Amniotic stem cell (primary cell): ENCODE data around the gene SKP1.
A peak's percentile ranks its signal among the peaks of the same experiment; 100 is the strongest.

Source experiments
- DNase-seq: peaks from one replicate; lab custom pipeline; 2025; lab: John Stamatoyannopoulos, UW

The SKP1 gene

GRCh38 chr5:134130239-134130945, 46.4 kb downstream of the SKP1 start:
- no peak for DNase-seq

- DNase-seq, result no peak
Observed at GRCh38 chr5:134129411-134130238, 47.1 kb downstream of the SKP1 start.

- DNase-seq, result no peak
Observed at GRCh38 chr5:134128648-134128995, 48.1 kb downstream of the SKP1 start.

GRCh38 chr5:134127988-134128647, 48.6 kb downstream of the SKP1 start:
- no peak for DNase-seq

GRCh38 chr5:134127376-134127861, 49.3 kb downstream of the SKP1 start:
- no peak for DNase-seq

- DNase-seq, result peak; percentile 53
Observed at GRCh38 chr5:134125039-134126015, 51.4 kb downstream of the SKP1 start.

GRCh38 chr5:134124289-134125038, 52.3 kb downstream of the SKP1 start:
- no peak for DNase-seq

- no peak for DNase-seq
Observed at GRCh38 chr5:134123360-134123759, 53.4 kb downstream of the SKP1 start.

GRCh38 chr5:134122530-134122929, 54.2 kb downstream of the SKP1 start:
- no peak for DNase-seq

- DNase-seq, result no peak
Observed at GRCh38 chr5:134120386-134121138, 56.2 kb downstream of the SKP1 start.

- no peak for DNase-seq
Observed at GRCh38 chr5:134119720-134120119, 57.0 kb downstream of the SKP1 start.

- DNase-seq, result no peak
Observed at GRCh38 chr5:134118212-134118835, 58.4 kb downstream of the SKP1 start.

GRCh38 chr5:134116789-134117761, 59.7 kb downstream of the SKP1 start:
- no peak for DNase-seq

- no peak for DNase-seq
Observed at GRCh38 chr5:134116286-134116685, 60.5 kb downstream of the SKP1 start.

GRCh38 chr5:134115806-134116175, 61.0 kb downstream of the SKP1 start:
- no peak for DNase-seq

- DNase-seq, result no peak
Observed at GRCh38 chr5:134114886-134115805, 61.6 kb downstream of the SKP1 start.
